Endothelial cell of umbilical vein (primary cell): ENCODE measurements around the gene PTPN22.

ENCODE experiments used
- CTCF ChIP-seq, 2 donors: IDR thresholded peaks; 1 replicate in 1 of 2; 2 replicates in 1 of 2; pipeline ENCODE4 v1.5.1; 2011; ENCODE audit warnings: low read length in 2 of 2, mild to moderate bottlenecking in 2 of 2, moderate library complexity in 2 of 2, control low read depth in 1 of 2, inconsistent platforms in 1 of 2, low read depth in 1 of 2; ENCODE audit not compliant: insufficient read depth in 1 of 2; ENCODE audit errors: extremely low read depth in 1 of 2
- EZH2 ChIP-seq: IDR thresholded peaks from 2 replicates; pipeline ENCODE4 v1.6.1; 2012; ENCODE audit warnings: borderline replicate concordance, low read depth, mild to moderate bottlenecking, moderate library complexity, low read length, inconsistent platforms; ENCODE audit not compliant: severe bottlenecking
- POLR2A ChIP-seq: IDR thresholded peaks from 2 replicates; pipeline ENCODE4 v1.6.1; 2012; ENCODE audit warnings: low read depth, mild to moderate bottlenecking, control low read depth, low read length

- TF ChIP-seq CTCF (IDR thresholded peaks at IDR 0.05; ENCODE audit: extremely low read depth in 1 of 2, insufficient read depth in 1 of 2, low read depth in 1 of 2, low read length in 2 of 2) (no peak), POLR2A (no peak), EZH2 (no peak)
These were observed 60.2 kb downstream of the PTPN22 start for GRCh38 chr1:113811156-113811887.
